Mesendoderm (in vitro differentiated cells): ENCODE measurements around the gene PDE6B.
A peak's percentile ranks its signal among the peaks of the same experiment; 100 is the strongest.

Experiments
- DNase-seq: peaks from one replicate; pipeline ENCODE4 v3.0.0; 2013
- H2AK5ac ChIP-seq: 2 replicates; pipeline ENCODE4 v1.6.1; 2013; ENCODE audit warnings: low read length, inconsistent platforms
- H2BK120ac ChIP-seq: 2 replicates; pipeline ENCODE4 v1.6.1; 2013; ENCODE audit warnings: low read depth, mild to moderate bottlenecking, low read length, moderate library complexity, mixed read lengths
- H2BK15ac ChIP-seq: replicated peaks from 2 replicates; pipeline ENCODE4 v1.6.1; 2013; ENCODE audit warnings: low read depth, mild to moderate bottlenecking, moderate library complexity
- H2BK5ac ChIP-seq: 2 replicates; pipeline ENCODE4 v1.6.1; 2013; ENCODE audit warnings: low read length, inconsistent platforms
- H3K18ac ChIP-seq: 2 replicates; pipeline ENCODE4 v1.6.1; 2013; ENCODE audit warnings: mild to moderate bottlenecking, low read length, mixed read lengths
- H3K23ac ChIP-seq: one replicate; pipeline ENCODE4 v1.6.1; 2013; ENCODE audit warnings: low read length
- H3K27ac ChIP-seq: 2 replicates; pipeline ENCODE4 v1.5.1; 2013; ENCODE audit warnings: low read depth, mild to moderate bottlenecking, inconsistent platforms, low read length, moderate library complexity
- H3K27me3 ChIP-seq: 2 replicates; pipeline ENCODE4 v1.6.1; 2013; ENCODE audit warnings: low read length, control low read depth, mild to moderate bottlenecking, inconsistent platforms; ENCODE audit not compliant: insufficient read depth, poor library complexity
- H3K36me3 ChIP-seq: 2 replicates; pipeline ENCODE4 v1.6.1; 2013; ENCODE audit warnings: low read length, inconsistent platforms; ENCODE audit not compliant: control insufficient read depth, insufficient read depth
- H3K4ac ChIP-seq: one replicate; pipeline ENCODE4 v1.6.1; 2013; ENCODE audit warnings: low read depth, mild to moderate bottlenecking, low read length, moderate library complexity
- H3K4me1 ChIP-seq: 2 replicates; pipeline ENCODE4 v1.6.1; 2013; ENCODE audit warnings: low read depth, low read length, inconsistent platforms; ENCODE audit not compliant: control insufficient read depth
- H3K4me2 ChIP-seq: 2 replicates; pipeline ENCODE4 v1.6.1; 2013; ENCODE audit warnings: low read length
- H3K4me3 ChIP-seq: 2 replicates; pipeline ENCODE4 v1.5.1; 2013; ENCODE audit warnings: mild to moderate bottlenecking, low read length
- H3K56ac ChIP-seq: one replicate; pipeline ENCODE4 v1.6.1; 2013; ENCODE audit warnings: low read length
- H3K79me1 ChIP-seq: 2 replicates; pipeline ENCODE4 v1.6.1; 2013; ENCODE audit warnings: low read length, inconsistent platforms
- H3K79me2 ChIP-seq: 2 replicates; pipeline ENCODE4 v1.6.1; 2013; ENCODE audit warnings: mild to moderate bottlenecking, low read length; ENCODE audit not compliant: control insufficient read depth, insufficient read depth
- H3K9ac ChIP-seq: 2 replicates; pipeline ENCODE4 v1.6.1; 2013; ENCODE audit warnings: low read length, inconsistent platforms
- H4K5ac ChIP-seq: one replicate; pipeline ENCODE4 v1.6.1; 2013; ENCODE audit warnings: low read length
- H4K8ac ChIP-seq: one replicate; pipeline ENCODE4 v1.6.1; 2013; ENCODE audit warnings: low read depth, mild to moderate bottlenecking, control low read depth, low read length, moderate library complexity
- WGBS: extraction: QIAGEN DNeasy Blood & Tissue Kit; methylation state at CpG from one replicate; pipeline ENCODE4 v1.1.7; 2013; ENCODE audit warnings: low lambda C conversion rate, missing lambda C conversion rate; ENCODE audit not compliant: insufficient coverage; ENCODE audit errors: extremely low coverage; 5-methylcytosine and 5-hydroxymethylcytosine counted together

PDE6B gene

GRCh38 chr4:610411-611261 lies 14.7 kb upstream of the PDE6B start:
- no peaks in the 10 kb centered on the region for H3K27me3 ChIP-seq
- no peak overlapping the region for H3K18ac ChIP-seq
- H2BK15ac ChIP-seq, result no peak overlapping the region
- no peak overlapping the region for H4K8ac ChIP-seq
- no peak overlapping the region for H3K56ac ChIP-seq
- no peak overlapping the region for H3K27ac ChIP-seq
- H3K79me2 ChIP-seq, result no peaks in the 10 kb centered on the region
- H3K4me2 ChIP-seq, result no peak overlapping the region
- no peak overlapping the region for H2BK120ac ChIP-seq
- H3K36me3 ChIP-seq, result no peaks in the 10 kb centered on the region
- no peaks in the 10 kb centered on the region for H3K79me1 ChIP-seq
- H2AK5ac ChIP-seq, result no peak overlapping the region
- H3K4me1 ChIP-seq, result no peaks in the 10 kb centered on the region
- no peak overlapping the region for H2BK5ac ChIP-seq
- DNase-seq, result peak; percentile 48
- WGBS, result no CpG with 5 or more reads among the region's 10 CpGs
- H3K9ac ChIP-seq, result no peak overlapping the region
- no peak overlapping the region for H3K4me3 ChIP-seq
- no peak overlapping the region for H4K5ac ChIP-seq
- H3K23ac ChIP-seq, result no peak overlapping the region
- no peak overlapping the region for H3K4ac ChIP-seq

GRCh38 chr4:612052-612748 lies 13.2 kb upstream of the PDE6B start:
- no peaks in the 10 kb centered on the region for H3K79me2 ChIP-seq
- no peak overlapping the region for H3K4ac ChIP-seq
- no peaks in the 10 kb centered on the region for H3K4me1 ChIP-seq
- no peak overlapping the region for H3K4me2 ChIP-seq
- no CpG with 5 or more reads among the region's 22 CpGs for WGBS
- H3K79me1 ChIP-seq, result no peaks in the 10 kb centered on the region
- no peak overlapping the region for H3K56ac ChIP-seq
- H3K36me3 ChIP-seq, result no peaks in the 10 kb centered on the region
- H3K9ac ChIP-seq, result no peak overlapping the region
- H3K23ac ChIP-seq, result no peak overlapping the region
- no peaks in the 10 kb centered on the region for H3K27me3 ChIP-seq
- H4K5ac ChIP-seq, result no peak overlapping the region
- no peak overlapping the region for H3K4me3 ChIP-seq
- H2BK15ac ChIP-seq, result no peak overlapping the region
- no peak overlapping the region for H3K27ac ChIP-seq
- no peak overlapping the region for H2BK5ac ChIP-seq
- no peak overlapping the region for H2AK5ac ChIP-seq
- DNase-seq, result no peak
- H3K18ac ChIP-seq, result no peak overlapping the region
- no peak overlapping the region for H4K8ac ChIP-seq
- no peak overlapping the region for H2BK120ac ChIP-seq

- H3K27ac ChIP-seq, result no peak overlapping the region
- H3K9ac ChIP-seq, result no peak overlapping the region
- no peak overlapping the region for H2AK5ac ChIP-seq
- no peaks in the 10 kb centered on the region for H3K4me1 ChIP-seq
- no peak overlapping the region for H4K8ac ChIP-seq
- no peak for DNase-seq
- H2BK15ac ChIP-seq, result no peak overlapping the region
- no peaks in the 10 kb centered on the region for H3K79me2 ChIP-seq
- no peaks in the 10 kb centered on the region for H3K79me1 ChIP-seq
- no peak overlapping the region for H3K56ac ChIP-seq
- H3K4me2 ChIP-seq, result no peak overlapping the region
- H2BK5ac ChIP-seq, result no peak overlapping the region
- no peaks in the 10 kb centered on the region for H3K27me3 ChIP-seq
- H4K5ac ChIP-seq, result no peak overlapping the region
- H3K36me3 ChIP-seq, result no peaks in the 10 kb centered on the region
- no peak overlapping the region for H3K4ac ChIP-seq
- WGBS, result no CpG with 5 or more reads among the region's 7 CpGs
- H3K23ac ChIP-seq, result no peak overlapping the region
- no peak overlapping the region for H2BK120ac ChIP-seq
- no peak overlapping the region for H3K18ac ChIP-seq
- no peak overlapping the region for H3K4me3 ChIP-seq
These were observed 12.6 kb upstream of the PDE6B start for GRCh38 chr4:612749-613125.

GRCh38 chr4:613126-613525 lies 12.2 kb upstream of the PDE6B start:
- Histone ChIP-seq H3K27me3 (no peaks in the 10 kb centered on the region), H3K4ac (no peak overlapping the region), H3K23ac (no peak overlapping the region), H2AK5ac (no peak overlapping the region), H3K79me2 (no peaks in the 10 kb centered on the region), H3K9ac (no peak overlapping the region), H3K36me3 (no peaks in the 10 kb centered on the region), H3K56ac (no peak overlapping the region), H2BK120ac (no peak overlapping the region), H2BK15ac (no peak overlapping the region), H3K4me3 (no peak overlapping the region), H2BK5ac (no peak overlapping the region), H3K4me1 (no peaks in the 10 kb centered on the region), H3K79me1 (no peaks in the 10 kb centered on the region), H3K27ac (no peak overlapping the region), H4K5ac (no peak overlapping the region), H3K18ac (no peak overlapping the region), H3K4me2 (no peak overlapping the region), H4K8ac (no peak overlapping the region)
- no CpG with 5 or more reads among the region's 9 CpGs for WGBS
- no peak for DNase-seq

- H3K56ac ChIP-seq, result no peak overlapping the region
- no peak overlapping the region for H3K4me3 ChIP-seq
- H3K27ac ChIP-seq, result no peak overlapping the region
- H3K36me3 ChIP-seq, result no peaks in the 10 kb centered on the region
- H3K79me1 ChIP-seq, result no peaks in the 10 kb centered on the region
- WGBS, result no CpG with 5 or more reads among the region's 1 CpG
- DNase-seq, result no peak
- H3K79me2 ChIP-seq, result no peaks in the 10 kb centered on the region
- H3K9ac ChIP-seq, result no peak overlapping the region
- H3K23ac ChIP-seq, result no peak overlapping the region
- no peak overlapping the region for H4K5ac ChIP-seq
- no peak overlapping the region for H3K18ac ChIP-seq
- H3K4ac ChIP-seq, result no peak overlapping the region
- H3K27me3 ChIP-seq, result no peaks in the 10 kb centered on the region
- H2BK15ac ChIP-seq, result no peak overlapping the region
- no peaks in the 10 kb centered on the region for H3K4me1 ChIP-seq
- H3K4me2 ChIP-seq, result no peak overlapping the region
- no peak overlapping the region for H2AK5ac ChIP-seq
- H4K8ac ChIP-seq, result no peak overlapping the region
- H2BK120ac ChIP-seq, result no peak overlapping the region
- H2BK5ac ChIP-seq, result no peak overlapping the region
These were observed 9.3 kb upstream of the PDE6B start for GRCh38 chr4:616091-616490.
